ENCODE data around the gene TAS2R41.

The TAS2R41 gene

GRCh38 chr7:143477501-143478150 is at the start of gene TAS2R41:
TAS2R41 (plus strand) TSS chr7:143477873; CDS start chr7:143477873, 0 bp downstream.
- H3K36me3 ChIP-seq (ENCODE audit: control insufficient read depth in 2 of 2, insufficient read depth in 2 of 2, low read length in 2 of 2) = no peaks in the 10 kb centered on the region
- H3K27ac ChIP-seq (ENCODE audit: low read depth in 2 of 2, low read length in 2 of 2) = no peak within 1 kb of the TSS
- no peak within 1 kb of the TSS for H3K9ac ChIP-seq (ENCODE audit: low read depth in 1 of 2, low read length in 2 of 2)
- H3K4me3 ChIP-seq (ENCODE audit: low read length in 2 of 2) = no peak within 1 kb of the TSS
- no peaks in the 10 kb centered on the region for H3K27me3 ChIP-seq (ENCODE audit: control insufficient read depth in 2 of 2, insufficient read depth in 2 of 2, low read length in 2 of 2)
- peaks cover 0 to 6% of the 10 kb centered on the region in 2 donors for H3K4me1 ChIP-seq (ENCODE audit: control insufficient read depth in 2 of 2, insufficient read depth in 2 of 2, low read length in 2 of 2)
- no peaks in the 10 kb centered on the region for H3K9me3 ChIP-seq (ENCODE audit: control insufficient read depth in 2 of 2, low read length in 2 of 2)

- no peaks in the 10 kb centered on the region for H3K27me3 ChIP-seq (ENCODE audit: control insufficient read depth in 2 of 2, insufficient read depth in 2 of 2, low read length in 2 of 2)
- H3K4me1 ChIP-seq (ENCODE audit: control insufficient read depth in 2 of 2, insufficient read depth in 2 of 2, low read length in 2 of 2) = no peaks in the 10 kb centered on the region
- no peak overlapping the region for H3K27ac ChIP-seq (ENCODE audit: low read depth in 2 of 2, low read length in 2 of 2)
- no peak overlapping the region for H3K9ac ChIP-seq (ENCODE audit: low read depth in 1 of 2, low read length in 2 of 2)
- H3K9me3 ChIP-seq (ENCODE audit: control insufficient read depth in 2 of 2, low read length in 2 of 2) = no peaks in the 10 kb centered on the region
- no peak overlapping the region for H3K4me3 ChIP-seq (ENCODE audit: low read length in 2 of 2)
- no peaks in the 10 kb centered on the region for H3K36me3 ChIP-seq (ENCODE audit: control insufficient read depth in 2 of 2, insufficient read depth in 2 of 2, low read length in 2 of 2)
Observed at GRCh38 chr7:143429770-143430698, 47.6 kb upstream of the TAS2R41 start.

GRCh38 chr7:143431109-143431508 is 46.6 kb upstream of the TAS2R41 start:
- no peak overlapping the region for H3K27ac ChIP-seq (ENCODE audit: low read depth in 2 of 2, low read length in 2 of 2)
- no peaks in the 10 kb centered on the region for H3K4me1 ChIP-seq (ENCODE audit: control insufficient read depth in 2 of 2, insufficient read depth in 2 of 2, low read length in 2 of 2)
- no peak overlapping the region for H3K4me3 ChIP-seq (ENCODE audit: low read length in 2 of 2)
- H3K36me3 ChIP-seq (ENCODE audit: control insufficient read depth in 2 of 2, insufficient read depth in 2 of 2, low read length in 2 of 2) = no peaks in the 10 kb centered on the region
- H3K27me3 ChIP-seq (ENCODE audit: control insufficient read depth in 2 of 2, insufficient read depth in 2 of 2, low read length in 2 of 2) = no peaks in the 10 kb centered on the region
- no peaks in the 10 kb centered on the region for H3K9me3 ChIP-seq (ENCODE audit: control insufficient read depth in 2 of 2, low read length in 2 of 2)
- no peak overlapping the region for H3K9ac ChIP-seq (ENCODE audit: low read depth in 1 of 2, low read length in 2 of 2)

- H3K27ac ChIP-seq (ENCODE audit: low read depth in 2 of 2, low read length in 2 of 2) = no peak overlapping the region
- H3K4me3 ChIP-seq (ENCODE audit: low read length in 2 of 2) = no peak overlapping the region
- H3K4me1 ChIP-seq (ENCODE audit: control insufficient read depth in 2 of 2, insufficient read depth in 2 of 2, low read length in 2 of 2) = peaks cover 8 to 10% of the 10 kb centered on the region in 2 donors
- H3K27me3 ChIP-seq (ENCODE audit: control insufficient read depth in 2 of 2, insufficient read depth in 2 of 2, low read length in 2 of 2) = no peaks in the 10 kb centered on the region
- H3K36me3 ChIP-seq (ENCODE audit: control insufficient read depth in 2 of 2, insufficient read depth in 2 of 2, low read length in 2 of 2) = no peaks in the 10 kb centered on the region
- H3K9ac ChIP-seq (ENCODE audit: low read depth in 1 of 2, low read length in 2 of 2) = no peak overlapping the region
- H3K9me3 ChIP-seq (ENCODE audit: control insufficient read depth in 2 of 2, low read length in 2 of 2) = no peaks in the 10 kb centered on the region
Observed at GRCh38 chr7:143433759-143434158, 43.9 kb upstream of the TAS2R41 start.

- H3K36me3 ChIP-seq (ENCODE audit: control insufficient read depth in 2 of 2, insufficient read depth in 2 of 2, low read length in 2 of 2) = no peaks in the 10 kb centered on the region
- no peak overlapping the region for H3K27ac ChIP-seq (ENCODE audit: low read depth in 2 of 2, low read length in 2 of 2)
- no peak overlapping the region for H3K4me3 ChIP-seq (ENCODE audit: low read length in 2 of 2)
Observed at GRCh38 chr7:143434660-143435059, 43.0 kb upstream of the TAS2R41 start.

GRCh38 chr7:143435266-143435665 is 42.4 kb upstream of the TAS2R41 start:
- Histone ChIP-seq H3K4me3 (ENCODE audit: low read length in 2 of 2) (no peak overlapping the region), H3K9ac (ENCODE audit: low read depth in 1 of 2, low read length in 2 of 2) (no peak overlapping the region), H3K9me3 (ENCODE audit: control insufficient read depth in 2 of 2, low read length in 2 of 2) (no peaks in the 10 kb centered on the region), H3K36me3 (ENCODE audit: control insufficient read depth in 2 of 2, insufficient read depth in 2 of 2, low read length in 2 of 2) (no peaks in the 10 kb centered on the region), H3K27ac (ENCODE audit: low read depth in 2 of 2, low read length in 2 of 2) (no peak overlapping the region), H3K4me1 (ENCODE audit: control insufficient read depth in 2 of 2, insufficient read depth in 2 of 2, low read length in 2 of 2) (peaks cover 8 to 10% of the 10 kb centered on the region in 2 donors), H3K27me3 (ENCODE audit: control insufficient read depth in 2 of 2, insufficient read depth in 2 of 2, low read length in 2 of 2) (no peaks in the 10 kb centered on the region)

More at GRCh38 chr7:143434660-143435059, 43.0 kb upstream of the TAS2R41 start:
- peaks cover 8 to 10% of the 10 kb centered on the region in 2 donors for H3K4me1 ChIP-seq (ENCODE audit: control insufficient read depth in 2 of 2, insufficient read depth in 2 of 2, low read length in 2 of 2)
- no peaks in the 10 kb centered on the region for H3K9me3 ChIP-seq (ENCODE audit: control insufficient read depth in 2 of 2, low read length in 2 of 2)
- H3K27me3 ChIP-seq (ENCODE audit: control insufficient read depth in 2 of 2, insufficient read depth in 2 of 2, low read length in 2 of 2) = no peaks in the 10 kb centered on the region
- no peak overlapping the region for H3K9ac ChIP-seq (ENCODE audit: low read depth in 1 of 2, low read length in 2 of 2)

- Histone ChIP-seq H3K9me3 (ENCODE audit: control insufficient read depth in 2 of 2, low read length in 2 of 2) (no peaks in the 10 kb centered on the region), H3K9ac (ENCODE audit: low read depth in 1 of 2, low read length in 2 of 2) (no peak overlapping the region)
Observed at GRCh38 chr7:143436325-143436946, 41.2 kb upstream of the TAS2R41 start.

GRCh38 chr7:143437578-143437977 is 40.1 kb upstream of the TAS2R41 start:
- no peaks in the 10 kb centered on the region for H3K9me3 ChIP-seq (ENCODE audit: control insufficient read depth in 2 of 2, low read length in 2 of 2)
- no peak overlapping the region for H3K27ac ChIP-seq (ENCODE audit: low read depth in 2 of 2, low read length in 2 of 2)
- H3K4me1 ChIP-seq (ENCODE audit: control insufficient read depth in 2 of 2, insufficient read depth in 2 of 2, low read length in 2 of 2) = peaks cover 8 to 10% of the 10 kb centered on the region in 2 donors

More at GRCh38 chr7:143436325-143436946, 41.2 kb upstream of the TAS2R41 start:
- H3K4me1 ChIP-seq (ENCODE audit: control insufficient read depth in 2 of 2, insufficient read depth in 2 of 2, low read length in 2 of 2) = peaks cover 8 to 10% of the 10 kb centered on the region in 2 donors
- H3K27ac ChIP-seq (ENCODE audit: low read depth in 2 of 2, low read length in 2 of 2) = no peak overlapping the region
- no peaks in the 10 kb centered on the region for H3K27me3 ChIP-seq (ENCODE audit: control insufficient read depth in 2 of 2, insufficient read depth in 2 of 2, low read length in 2 of 2)
- no peaks in the 10 kb centered on the region for H3K36me3 ChIP-seq (ENCODE audit: control insufficient read depth in 2 of 2, insufficient read depth in 2 of 2, low read length in 2 of 2)
- no peak overlapping the region for H3K4me3 ChIP-seq (ENCODE audit: low read length in 2 of 2)

GRCh38 chr7:143439866-143440265 is 37.8 kb upstream of the TAS2R41 start:
- Histone ChIP-seq H3K27me3 (ENCODE audit: control insufficient read depth in 2 of 2, insufficient read depth in 2 of 2, low read length in 2 of 2) (no peaks in the 10 kb centered on the region), H3K4me1 (ENCODE audit: control insufficient read depth in 2 of 2, insufficient read depth in 2 of 2, low read length in 2 of 2) (peaks cover 8 to 10% of the 10 kb centered on the region in 2 donors), H3K27ac (ENCODE audit: low read depth in 2 of 2, low read length in 2 of 2) (no peak overlapping the region), H3K9me3 (ENCODE audit: control insufficient read depth in 2 of 2, low read length in 2 of 2) (no peaks in the 10 kb centered on the region), H3K4me3 (ENCODE audit: low read length in 2 of 2) (no peak overlapping the region), H3K9ac (ENCODE audit: low read depth in 1 of 2, low read length in 2 of 2) (no peak overlapping the region), H3K36me3 (ENCODE audit: control insufficient read depth in 2 of 2, insufficient read depth in 2 of 2, low read length in 2 of 2) (no peaks in the 10 kb centered on the region)

More at GRCh38 chr7:143437578-143437977, 40.1 kb upstream of the TAS2R41 start:
- Histone ChIP-seq H3K27me3 (ENCODE audit: control insufficient read depth in 2 of 2, insufficient read depth in 2 of 2, low read length in 2 of 2) (no peaks in the 10 kb centered on the region), H3K9ac (ENCODE audit: low read depth in 1 of 2, low read length in 2 of 2) (no peak overlapping the region), H3K4me3 (ENCODE audit: low read length in 2 of 2) (no peak overlapping the region), H3K36me3 (ENCODE audit: control insufficient read depth in 2 of 2, insufficient read depth in 2 of 2, low read length in 2 of 2) (no peaks in the 10 kb centered on the region)

GRCh38 chr7:143443153-143443552 is 34.5 kb upstream of the TAS2R41 start, which contains the start of gene TAS2R60:
TAS2R60 (plus strand) TSS chr7:143443453; CDS start chr7:143443453, 0 bp downstream.
- Histone ChIP-seq H3K36me3 (ENCODE audit: control insufficient read depth in 2 of 2, insufficient read depth in 2 of 2, low read length in 2 of 2) (no peaks in the 10 kb centered on the region), H3K4me3 (ENCODE audit: low read length in 2 of 2) (no peak within 1 kb of the TSS), H3K9ac (ENCODE audit: low read depth in 1 of 2, low read length in 2 of 2) (no peak within 1 kb of the TSS), H3K27ac (ENCODE audit: low read depth in 2 of 2, low read length in 2 of 2) (no peak within 1 kb of the TSS), H3K9me3 (ENCODE audit: control insufficient read depth in 2 of 2, low read length in 2 of 2) (no peaks in the 10 kb centered on the region), H3K4me1 (ENCODE audit: control insufficient read depth in 2 of 2, insufficient read depth in 2 of 2, low read length in 2 of 2) (no peaks in the 10 kb centered on the region), H3K27me3 (ENCODE audit: control insufficient read depth in 2 of 2, insufficient read depth in 2 of 2, low read length in 2 of 2) (peaks cover 0 to 4% of the 10 kb centered on the region in 2 donors)

Data from mucosa of rectum (tissue), 2 donors.